Activated T-helper 1 cell treated with Interleukin-2 at 50 U/mL for 16 hours (primary cell): ENCODE results near the gene VSIR.

ENCODE experiments used
- DNase-seq: peaks from one replicate; pipeline ENCODE4 v3.0.0-alpha.2; 2020; ENCODE audit warnings: low read depth

The VSIR gene

DNA sequence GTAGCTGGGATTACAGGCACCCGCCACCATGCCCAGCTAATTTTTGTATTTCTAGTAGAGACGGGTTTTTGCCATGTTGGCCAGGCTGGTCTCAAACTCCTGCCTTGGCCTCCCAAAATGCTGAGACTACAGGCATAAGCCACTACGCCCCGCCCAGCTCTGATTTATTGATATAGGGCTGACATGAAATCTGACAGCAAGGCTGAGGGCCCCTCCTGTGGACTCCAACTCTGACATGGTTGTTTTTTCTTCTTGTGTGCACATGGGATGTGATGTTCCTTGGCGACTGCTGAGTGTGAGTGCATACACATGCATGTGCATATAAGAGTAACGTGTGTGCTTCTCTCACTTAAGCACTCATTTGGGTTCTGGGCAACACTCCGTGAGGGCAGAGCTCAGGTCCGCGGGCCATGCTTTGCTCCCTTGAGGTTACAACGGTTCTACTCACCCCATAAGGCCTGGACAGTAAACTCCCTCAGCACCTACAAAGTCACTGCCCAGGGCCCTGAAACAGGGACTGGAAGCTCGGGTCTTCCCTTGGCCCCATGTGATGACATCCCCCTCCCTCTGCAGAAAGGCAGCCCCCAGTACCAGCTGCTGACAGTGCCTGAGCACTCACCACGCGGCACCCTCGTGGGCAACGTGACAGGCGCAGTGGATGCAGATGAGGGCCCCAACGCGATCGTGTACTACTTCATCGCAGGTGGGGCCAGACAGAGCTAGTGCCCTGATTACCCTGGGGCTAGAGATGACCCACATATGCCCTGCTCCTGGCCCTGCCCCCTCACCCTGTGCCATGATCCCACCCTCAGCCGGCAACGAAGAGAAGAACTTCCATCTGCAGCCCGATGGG lies 33.6 kb upstream of the VSIR start:
- no peak for DNase-seq

DNA sequence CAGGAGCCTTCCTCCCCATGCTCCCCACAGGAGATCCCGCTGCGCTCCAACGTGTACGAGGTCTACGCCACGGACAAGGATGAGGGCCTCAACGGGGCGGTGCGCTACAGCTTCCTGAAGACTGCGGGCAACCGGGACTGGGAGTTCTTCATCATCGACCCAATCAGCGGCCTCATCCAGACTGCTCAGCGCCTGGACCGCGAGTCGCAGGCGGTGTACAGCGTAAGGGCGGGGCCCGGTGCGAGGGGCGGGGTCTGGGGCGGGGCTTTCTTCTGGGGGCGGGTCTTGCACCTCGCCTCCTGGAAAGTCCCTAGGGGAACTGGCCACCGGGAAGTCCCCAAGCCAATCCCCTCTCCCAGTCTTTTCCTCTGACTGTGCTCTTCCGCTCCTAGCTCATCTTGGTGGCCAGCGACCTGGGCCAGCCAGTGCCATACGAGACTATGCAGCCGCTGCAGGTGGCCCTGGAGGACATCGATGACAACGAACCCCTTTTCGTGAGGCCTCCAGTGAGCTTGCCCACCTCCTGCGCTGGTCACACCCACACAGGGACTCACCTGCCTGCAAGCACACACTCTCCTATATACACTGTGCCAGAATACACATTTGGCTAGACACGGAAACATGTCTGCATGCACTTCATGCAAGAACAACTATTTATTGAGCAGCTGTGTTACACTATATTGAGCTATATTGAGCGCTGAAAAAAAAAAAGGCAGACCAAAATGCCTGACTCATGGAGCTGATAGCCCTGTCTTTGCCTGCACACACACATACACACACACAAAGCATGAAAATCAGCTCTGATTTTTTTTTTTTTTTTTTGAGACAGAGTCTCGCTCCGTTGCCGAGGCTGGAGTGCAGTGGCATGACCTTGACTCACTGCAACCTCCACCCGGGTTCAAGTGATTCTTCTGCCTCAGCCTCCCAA lies 32.7 kb upstream of the VSIR start:
- no peak for DNase-seq

DNA sequence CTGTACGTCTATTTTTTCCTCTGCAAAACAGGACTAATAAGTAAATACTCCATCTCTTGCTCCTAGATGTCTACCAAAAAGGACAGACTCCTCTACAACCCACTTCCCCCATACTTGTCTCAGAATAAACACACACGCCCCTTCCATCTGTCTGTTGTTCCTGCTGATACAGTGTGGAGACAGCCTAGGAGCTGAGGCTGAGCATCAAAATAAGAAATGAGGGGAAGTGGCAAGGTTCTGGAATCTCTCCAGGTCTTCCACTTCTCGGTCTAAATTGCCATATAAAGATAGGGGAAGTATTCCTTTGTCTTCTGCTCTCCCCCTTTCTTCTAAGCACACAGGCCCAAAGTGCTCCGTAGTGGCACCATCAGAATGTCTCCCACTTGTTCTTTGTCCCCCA lies 30.8 kb upstream of the VSIR start:
- DNase-seq: no peak

DNA sequence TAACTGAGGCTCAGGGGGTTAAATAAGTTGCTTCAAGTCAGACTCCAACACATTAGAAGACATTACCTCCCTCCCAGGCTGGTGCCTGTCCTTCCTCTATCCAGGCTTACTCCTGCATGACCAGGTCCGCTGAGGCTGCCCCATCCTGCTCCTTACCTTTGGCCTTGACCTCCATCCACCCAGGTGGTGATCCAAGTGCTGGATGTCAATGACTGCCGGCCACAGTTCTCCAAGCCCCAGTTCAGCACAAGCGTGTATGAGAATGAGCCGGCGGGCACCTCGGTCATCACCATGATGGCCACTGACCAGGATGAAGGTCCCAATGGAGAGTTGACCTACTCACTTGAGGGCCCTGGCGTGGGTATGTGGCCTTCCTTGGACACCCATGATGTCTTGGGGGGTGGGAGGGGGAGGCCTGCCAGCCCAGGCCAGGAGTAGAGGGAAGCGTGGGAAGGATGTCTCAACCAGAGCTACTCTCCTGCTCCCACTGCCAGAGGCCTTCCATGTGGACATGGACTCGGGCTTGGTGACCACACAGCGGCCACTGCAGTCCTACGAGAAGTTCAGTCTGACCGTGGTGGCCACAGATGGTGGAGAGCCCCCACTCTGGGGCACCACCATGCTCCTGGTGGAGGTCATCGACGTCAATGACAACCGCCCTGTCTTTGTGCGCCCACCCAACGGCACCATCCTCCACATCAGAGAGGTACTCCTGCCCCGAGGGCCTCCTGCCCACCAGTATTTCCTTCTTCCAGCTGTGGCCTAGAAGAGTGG lies 29.6 kb upstream of the VSIR start:
- DNase-seq: no peak

DNA sequence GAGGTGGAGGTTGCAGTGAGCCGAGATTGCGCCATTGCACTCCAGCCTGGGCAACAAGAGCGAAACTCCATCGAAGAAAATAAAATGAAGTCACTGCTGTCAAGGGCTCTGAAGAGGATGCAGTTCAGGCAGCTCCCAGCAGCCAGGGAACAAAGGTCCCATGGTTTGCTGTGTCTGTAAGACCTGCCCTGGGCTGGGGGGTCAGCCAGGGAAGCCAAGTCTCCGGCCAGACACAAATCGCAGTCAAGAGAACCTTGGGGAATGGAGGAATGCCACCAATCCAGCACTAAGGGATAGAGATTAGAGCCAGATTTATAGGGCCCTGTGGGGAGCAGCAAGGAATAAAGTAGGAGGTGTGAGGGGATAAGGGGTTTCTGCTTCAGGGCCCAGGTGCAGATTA lies 28.9 kb upstream of the VSIR start:
- DNase-seq: no peak

DNA sequence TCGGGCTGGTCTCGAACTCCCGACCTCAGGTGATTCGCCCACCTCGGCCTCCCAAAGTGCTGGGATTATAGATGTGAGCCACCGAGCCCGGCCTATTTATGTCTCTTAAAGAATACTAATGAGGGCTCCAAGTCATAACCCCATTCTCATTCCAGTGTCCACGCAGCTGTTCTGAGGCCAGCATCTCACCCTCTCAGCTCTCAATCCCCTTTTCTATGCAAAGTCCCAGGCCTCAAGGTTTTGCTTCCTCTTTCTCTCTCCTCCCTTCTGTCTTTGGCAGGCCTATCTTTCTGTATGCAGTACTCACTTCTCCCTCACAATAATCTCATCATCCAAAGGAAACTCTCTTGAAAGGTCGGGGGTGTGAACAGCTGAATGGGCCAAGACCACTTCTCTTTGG lies 28.0 kb upstream of the VSIR start:
- DNase-seq: no peak

DNA sequence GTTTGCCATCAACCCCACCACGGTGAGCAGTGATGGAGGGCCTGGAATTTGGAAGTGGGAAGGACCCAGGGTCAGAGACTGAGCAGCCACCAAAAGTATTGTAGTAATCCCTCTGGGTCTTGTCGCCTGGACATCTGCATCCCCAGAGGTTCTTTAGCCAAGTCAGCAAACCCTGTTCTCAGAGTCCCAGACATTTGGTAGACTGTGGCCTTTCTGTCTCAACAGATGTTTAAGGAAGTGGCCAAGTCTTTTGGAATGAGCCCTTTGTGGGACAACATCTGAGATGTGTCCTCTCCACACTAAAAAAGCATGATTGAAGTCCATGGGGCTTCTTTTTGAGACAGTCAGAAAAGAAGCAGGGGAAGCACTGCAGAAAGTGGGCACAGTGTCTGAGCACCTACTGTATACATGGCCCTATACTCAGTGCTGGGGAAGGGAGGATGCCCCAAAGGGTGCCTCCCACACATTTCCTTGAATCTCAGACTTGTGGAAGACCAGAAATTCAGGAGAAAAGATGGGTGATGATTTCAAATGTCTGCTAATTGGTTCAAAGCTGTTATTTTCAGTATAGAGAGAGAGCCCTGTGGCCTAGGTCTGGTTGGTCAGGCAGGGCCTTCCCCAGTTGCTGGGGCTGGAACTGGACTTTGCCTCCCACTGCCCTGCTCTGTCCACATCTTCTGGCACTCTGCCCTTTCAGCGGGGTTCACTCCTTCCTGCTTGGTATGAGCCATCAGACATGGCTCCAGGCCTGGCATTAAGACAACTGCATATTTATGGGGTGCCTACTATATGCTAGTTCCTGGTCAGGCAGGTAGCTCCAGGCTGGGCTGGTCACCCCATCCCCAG lies 26.5 kb upstream of the VSIR start:
- no peak for DNase-seq

DNA sequence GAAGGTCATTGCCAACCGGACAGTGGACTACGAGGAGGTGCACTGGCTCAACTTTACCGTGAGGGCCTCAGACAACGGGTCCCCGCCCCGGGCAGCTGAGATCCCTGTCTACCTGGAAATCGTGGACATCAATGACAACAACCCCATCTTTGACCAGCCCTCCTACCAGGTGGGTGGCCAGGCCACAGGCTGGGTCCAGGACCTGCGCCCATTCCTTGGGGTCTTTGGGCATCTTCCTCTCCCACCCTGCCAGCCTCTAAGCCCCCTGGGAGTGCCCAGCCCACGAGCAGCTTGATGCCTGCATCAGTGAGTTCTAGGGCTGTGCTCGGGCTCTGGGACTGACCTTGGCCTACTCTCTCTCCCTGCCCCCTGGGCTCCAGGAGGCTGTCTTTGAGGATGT lies 25.8 kb upstream of the VSIR start:
- no peak for DNase-seq

DNA sequence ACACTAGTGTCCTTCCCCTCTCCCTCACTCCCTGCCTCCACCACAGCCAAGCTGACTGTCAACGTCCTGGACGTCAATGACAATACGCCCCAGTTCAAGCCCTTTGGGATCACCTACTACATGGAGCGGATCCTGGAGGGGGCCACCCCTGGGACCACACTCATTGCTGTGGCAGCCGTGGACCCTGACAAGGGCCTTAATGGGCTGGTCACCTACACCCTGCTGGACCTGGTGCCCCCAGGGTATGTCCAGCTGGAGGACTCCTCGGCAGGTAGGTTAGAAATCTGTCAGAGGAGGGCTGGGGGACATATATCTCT lies 24.9 kb upstream of the VSIR start:
- no peak for DNase-seq

DNA sequence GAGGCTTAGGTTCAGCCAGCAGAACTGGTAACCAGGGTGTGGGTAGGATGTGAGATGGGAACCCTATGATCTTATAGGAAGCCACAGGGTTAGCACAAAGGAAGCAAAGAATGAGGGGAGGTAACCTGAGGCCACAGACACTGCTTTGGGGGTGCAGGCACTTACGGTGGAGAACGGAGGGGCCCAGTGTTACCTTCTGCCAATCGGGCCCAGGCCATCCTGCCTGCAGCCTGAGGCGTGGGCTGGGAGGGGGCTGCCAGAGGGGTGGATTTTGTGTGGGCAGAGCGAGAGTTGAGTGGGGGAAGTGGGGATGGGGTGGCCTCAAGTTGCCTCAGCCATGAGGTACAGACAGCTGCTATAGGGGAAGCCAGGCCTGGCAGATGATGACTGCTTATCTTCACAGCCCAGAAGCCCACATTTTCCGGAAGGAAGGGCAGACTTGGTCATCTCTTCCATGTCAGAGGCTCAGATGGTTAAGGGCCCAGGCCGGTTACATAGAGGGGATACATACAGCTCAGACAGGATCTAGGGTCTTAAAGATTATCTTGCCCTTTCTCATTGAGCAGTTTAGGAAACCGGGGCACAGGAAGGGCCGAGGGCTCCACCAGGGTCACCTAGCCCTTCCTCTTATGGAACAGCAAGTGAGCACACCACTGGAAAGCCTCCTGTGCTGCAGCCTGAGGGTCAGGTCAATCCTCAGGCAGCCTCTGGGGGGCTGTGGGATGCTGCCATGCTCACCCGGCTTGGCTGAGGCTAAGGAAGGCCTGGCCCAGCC lies 24.4 kb upstream of the VSIR start:
- no peak for DNase-seq

DNA sequence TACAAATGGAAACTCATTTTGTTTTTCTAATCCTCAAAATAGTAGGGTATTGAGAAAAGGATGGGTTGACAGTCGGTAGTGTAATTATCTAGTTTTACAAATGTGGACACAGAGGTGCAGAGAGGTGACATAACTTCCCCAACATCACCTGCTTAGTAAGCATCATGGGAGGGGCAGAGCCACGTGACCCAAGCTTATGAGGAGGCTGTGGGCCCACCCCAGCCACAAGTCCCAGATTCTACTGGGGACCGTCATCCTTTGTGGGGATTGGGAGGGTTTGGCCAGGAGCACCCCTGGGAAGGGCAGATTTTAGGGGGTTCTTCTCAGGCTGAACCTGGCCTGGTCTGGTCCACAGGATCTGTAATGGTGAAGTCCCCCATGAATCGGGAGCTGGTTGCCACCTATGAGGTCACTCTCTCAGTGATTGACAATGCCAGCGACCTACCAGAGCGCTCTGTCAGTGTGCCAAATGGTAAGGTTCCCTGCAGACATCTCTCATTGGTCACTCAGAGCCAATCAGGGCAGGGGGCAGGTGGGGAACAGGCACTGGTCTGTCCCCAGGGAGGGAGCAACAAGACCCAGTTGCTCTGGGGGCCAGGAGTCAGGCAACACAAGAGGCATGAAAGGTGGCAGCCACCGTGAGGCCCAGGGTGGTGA lies 23.6 kb upstream of the VSIR start:
- no peak for DNase-seq

DNA sequence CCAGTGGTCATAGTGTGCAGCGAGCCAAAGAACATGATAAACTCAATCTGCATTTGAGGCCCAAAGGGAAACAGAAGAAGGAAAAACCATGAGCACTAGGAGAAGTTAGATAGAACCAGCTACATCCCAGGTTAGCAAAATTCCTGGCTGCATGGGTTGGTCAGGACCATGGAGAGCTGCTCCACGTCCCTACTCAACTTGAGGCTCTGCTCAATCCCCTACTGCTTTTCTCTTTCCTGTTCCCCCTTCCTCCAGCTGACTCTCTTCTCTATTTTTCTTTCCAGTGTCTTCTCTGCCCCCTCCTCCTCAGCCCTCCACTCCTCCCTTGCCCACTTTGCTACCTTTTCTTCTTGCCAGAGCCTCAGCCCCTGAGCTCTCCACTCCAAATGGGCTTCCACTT lies 21.9 kb upstream of the VSIR start:
- no peak for DNase-seq

DNA sequence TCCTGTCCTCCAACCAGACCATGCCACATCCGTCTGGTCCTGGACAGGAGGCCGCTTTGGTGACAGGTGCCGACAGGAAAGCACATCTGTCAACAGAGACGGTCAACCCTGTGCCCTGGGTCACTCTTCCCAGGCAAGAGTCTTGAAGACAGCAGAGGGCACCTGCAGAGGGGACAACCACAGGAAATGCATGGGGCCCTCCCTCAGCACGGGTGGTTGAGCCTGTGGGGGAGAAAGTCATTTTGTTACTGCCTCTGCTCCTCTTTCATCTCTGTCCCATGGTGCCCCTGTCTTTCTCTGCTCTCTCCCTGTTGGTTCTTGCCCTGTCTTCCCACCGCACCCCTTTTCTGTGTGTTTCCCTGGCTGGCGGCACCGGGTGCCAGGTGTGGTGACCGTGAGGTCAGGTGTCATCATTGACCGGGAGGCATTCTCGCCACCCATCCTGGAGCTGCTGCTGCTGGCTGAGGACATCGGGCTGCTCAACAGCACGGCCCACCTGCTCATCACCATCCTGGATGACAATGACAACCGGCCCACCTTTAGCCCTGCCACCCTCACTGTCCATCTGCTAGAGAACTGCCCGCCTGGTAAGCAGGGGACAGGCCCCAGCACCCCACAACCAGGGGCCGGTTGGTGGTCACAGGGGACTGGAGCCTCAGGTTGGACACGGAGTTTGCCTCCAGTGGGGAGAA lies 17.6 kb upstream of the VSIR start:
- no peak for DNase-seq

DNA sequence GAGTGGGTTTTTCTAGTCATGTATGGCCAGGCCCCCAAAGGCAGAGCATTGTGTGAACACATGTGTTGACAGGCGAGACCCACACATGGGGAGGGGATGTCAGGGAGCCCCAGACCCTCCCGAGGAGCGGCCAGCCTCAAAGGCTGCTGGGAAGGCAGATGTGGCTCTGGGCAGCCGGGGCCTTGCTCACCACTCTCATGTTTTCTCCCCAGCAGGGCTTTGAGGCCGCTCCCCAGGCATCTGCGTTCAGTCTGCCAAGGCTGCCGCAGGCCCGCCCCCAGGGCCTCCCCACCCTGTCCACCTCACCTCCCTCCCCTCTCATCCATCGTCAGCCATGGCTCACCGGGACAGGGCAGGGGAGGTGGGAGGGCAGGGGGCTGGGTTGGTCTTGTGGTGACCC lies 16.6 kb upstream of the VSIR start:
- DNase-seq: no peak

DNA sequence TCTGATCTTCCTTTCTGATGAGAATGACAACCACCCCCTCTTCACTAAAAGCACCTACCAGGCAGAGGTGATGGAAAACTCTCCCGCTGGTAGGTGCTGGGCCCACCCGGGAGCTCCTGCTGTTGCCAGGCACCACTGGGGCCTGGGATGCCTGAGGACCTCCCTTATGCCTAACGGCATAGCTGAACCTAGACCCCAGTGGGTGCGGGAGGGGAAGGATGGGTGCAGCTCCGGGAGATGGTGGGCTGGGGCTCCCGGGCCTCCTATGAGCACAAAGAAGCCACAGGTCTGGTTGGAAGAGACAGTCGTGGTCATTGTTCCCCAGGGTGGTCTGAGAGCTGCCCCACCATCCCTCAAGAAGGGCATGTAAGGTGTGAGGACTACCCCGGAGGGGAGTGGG lies 15.6 kb upstream of the VSIR start:
- DNase-seq: no peak

DNA sequence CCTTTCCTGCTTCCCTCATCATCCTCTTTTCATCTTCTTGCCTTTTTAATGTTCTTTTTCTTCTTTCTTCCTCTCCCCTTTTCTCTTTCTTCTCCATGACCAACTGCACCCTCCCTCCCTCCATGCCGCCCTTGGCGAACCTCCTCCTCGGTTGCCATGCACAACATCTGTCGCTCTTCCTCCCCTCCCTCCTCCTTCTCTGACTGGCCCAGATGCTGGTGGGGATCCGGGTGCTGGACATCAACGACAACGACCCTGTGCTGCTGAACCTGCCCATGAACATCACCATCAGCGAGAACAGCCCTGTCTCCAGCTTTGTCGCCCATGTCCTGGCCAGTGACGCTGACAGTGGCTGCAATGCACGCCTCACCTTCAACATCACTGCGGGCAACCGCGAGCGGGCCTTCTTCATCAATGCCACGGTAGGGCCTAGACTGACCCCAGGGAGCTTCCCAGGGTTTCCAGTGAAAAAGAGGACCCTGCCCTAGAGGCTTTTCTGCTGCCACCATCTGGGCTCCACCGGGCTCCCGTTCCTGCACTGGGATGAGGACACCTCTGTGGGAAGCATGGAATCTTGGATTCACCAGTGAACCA lies 11.5 kb upstream of the VSIR start:
- DNase-seq: no peak

DNA sequence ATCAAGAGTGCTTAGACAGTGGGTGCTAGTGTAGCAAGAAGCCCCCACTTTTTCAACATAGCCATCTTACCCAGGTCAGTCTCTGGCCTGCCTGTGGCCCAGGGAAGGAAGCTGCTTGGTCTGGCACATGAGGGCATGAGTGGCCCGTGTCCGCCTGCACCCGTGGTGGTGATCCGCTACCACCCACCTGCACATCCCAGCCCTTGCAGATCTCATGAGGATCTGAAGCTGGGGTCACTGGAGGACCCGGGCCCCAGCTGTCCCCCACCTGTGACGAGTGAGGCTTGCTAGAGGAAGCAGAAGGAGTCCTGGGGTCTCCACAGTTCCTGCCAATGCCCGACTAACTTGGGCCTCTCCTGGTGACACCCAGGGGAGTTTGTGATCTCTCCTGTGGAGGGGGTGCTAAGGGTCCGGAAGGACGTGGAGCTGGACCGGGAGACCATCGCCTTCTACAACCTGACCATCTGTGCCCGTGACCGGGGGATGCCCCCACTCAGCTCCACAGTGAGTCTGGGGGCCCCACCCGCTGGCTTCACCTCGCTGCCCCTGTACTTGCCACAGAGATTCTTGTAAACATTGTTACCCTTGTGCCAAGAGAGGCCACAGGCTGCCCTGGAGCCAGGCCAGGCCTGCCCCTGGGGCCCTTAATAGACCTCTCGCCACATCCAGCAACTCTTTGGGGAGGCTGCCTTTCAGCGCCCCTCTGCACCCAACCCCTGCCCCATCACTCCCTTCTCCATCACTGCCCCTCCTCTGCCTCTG lies 10.8 kb upstream of the VSIR start:
- no peak for DNase-seq

DNA sequence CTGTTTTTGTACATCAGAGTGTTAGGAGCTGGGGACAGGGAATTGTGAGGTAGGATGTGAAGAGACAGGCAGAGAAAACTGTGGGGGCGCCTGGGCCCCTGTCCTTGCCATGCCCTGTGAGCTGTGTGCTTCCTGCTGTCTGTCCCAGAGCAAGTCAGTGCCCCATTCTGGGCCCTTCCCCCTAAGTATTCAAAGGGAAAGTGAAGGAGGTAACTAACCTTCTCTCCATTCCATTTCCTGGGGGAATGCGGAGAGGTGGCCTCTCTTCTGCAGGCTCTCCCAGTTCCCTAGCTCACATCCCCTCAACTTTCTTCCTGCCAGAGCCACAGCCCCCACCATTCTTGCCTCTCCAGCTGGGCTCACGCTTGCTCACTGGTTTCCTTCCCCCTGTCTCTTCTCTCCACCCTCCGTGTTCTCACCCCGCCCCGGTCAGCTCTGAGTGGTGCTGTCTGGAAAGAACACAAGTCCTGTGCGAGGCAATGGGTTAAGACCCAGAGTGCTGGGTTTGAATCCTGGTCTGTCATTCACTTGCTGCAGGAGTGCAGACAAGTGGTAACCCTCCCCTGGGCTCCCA lies 9.7 kb upstream of the VSIR start:
- DNase-seq: no peak
